ENCODE results near the gene RALGPS1.
"Not testable (repeated sequence)": the region's sequence is repeated elsewhere in the genome, so short reads cannot be mapped to it uniquely, and the experiment has no call there.

RALGPS1 gene

DNA sequence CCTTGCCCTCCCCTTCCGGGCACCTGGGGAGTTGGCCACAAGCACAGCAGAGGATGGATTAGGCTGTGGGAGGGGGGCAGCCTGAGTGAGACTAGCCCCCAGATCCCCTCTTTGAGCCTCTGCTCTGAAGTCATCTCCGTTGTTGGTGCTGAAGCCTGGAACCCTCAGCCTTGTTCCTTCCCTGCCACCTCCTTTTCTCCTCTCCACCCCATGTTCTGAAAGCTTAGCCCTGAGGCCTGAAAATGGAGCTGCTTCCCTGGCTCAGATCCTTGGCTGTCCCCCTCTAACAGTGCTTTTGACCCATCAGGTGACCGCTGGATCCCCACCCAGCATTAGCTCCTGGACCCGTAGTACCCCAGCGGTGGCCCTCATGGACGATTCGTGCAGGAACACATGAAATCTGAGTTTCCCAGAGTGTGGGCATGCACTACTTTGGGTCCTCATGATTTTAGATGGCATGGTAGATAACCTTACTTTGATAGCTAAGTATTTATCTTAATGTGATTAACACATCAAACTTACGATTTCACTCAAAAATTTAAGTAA, 229.4 kb downstream of the RALGPS1 start:
- in situ Hi-C loops (cut with MboI; ENCODE audit: low sequenced_read_pairs, unreplicated experiment), result no loop called here
- DNase-seq (ENCODE audit: low spot score), result no peak
- TF ChIP-seq, protein P1, sequence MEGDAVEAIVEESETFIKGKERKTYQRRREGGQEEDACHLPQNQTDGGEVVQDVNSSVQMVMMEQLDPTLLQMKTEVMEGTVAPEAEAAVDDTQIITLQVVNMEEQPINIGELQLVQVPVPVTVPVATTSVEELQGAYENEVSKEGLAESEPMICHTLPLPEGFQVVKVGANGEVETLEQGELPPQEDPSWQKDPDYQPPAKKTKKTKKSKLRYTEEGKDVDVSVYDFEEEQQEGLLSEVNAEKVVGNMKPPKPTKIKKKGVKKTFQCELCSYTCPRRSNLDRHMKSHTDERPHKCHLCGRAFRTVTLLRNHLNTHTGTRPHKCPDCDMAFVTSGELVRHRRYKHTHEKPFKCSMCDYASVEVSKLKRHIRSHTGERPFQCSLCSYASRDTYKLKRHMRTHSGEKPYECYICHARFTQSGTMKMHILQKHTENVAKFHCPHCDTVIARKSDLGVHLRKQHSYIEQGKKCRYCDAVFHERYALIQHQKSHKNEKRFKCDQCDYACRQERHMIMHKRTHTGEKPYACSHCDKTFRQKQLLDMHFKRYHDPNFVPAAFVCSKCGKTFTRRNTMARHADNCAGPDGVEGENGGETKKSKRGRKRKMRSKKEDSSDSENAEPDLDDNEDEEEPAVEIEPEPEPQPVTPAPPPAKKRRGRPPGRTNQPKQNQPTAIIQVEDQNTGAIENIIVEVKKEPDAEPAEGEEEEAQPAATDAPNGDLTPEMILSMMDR (IDR thresholded peaks at IDR 0.05; ENCODE audit: borderline replicate concordance, control extremely low read depth, extremely low read depth, insufficient read depth, missing control alignments), result no peak

DNA sequence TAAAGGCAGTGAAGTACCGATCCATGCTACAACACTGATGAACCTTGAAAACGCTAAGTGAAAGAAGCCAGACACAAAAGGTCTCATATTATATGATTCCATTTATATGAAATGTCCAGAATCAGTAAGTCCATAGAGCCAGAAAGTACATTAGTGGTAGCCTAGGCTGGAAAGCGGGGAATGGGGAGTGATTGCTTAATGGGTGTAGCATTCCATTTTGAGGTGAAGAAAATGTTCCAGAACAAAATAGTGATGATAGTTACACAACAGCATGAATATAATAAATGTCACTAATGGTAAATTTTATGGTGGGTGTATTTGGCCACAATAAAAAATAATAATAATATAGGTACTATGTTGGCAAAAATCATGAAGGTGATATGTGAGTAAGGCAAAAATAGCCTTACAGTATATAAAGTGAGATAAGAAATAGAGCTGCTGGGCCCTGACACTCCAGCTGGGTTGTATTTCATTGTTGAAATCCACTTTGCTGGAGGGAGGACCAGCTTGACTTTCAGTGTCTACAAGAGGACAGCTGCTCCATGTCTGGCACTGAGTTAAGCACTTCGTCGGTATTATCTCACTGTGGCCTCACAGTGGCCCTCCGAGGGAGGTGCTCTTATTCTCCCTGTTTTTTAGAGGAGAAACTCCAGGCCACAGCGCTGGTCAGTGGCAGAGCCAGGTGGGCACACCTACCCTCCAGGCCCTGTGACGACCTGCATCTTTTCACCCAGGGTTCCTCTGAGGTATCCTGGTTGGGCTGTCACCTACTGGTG, 230.3 kb downstream of the RALGPS1 start:
- no peak for DNase-seq (ENCODE audit: low spot score)
- in situ Hi-C loops (cut with MboI; ENCODE audit: low sequenced_read_pairs, unreplicated experiment), result no loop called here
- TF ChIP-seq, protein P1 (IDR thresholded peaks at IDR 0.05; ENCODE audit: borderline replicate concordance, control extremely low read depth, extremely low read depth, insufficient read depth, missing control alignments), result no peak

DNA sequence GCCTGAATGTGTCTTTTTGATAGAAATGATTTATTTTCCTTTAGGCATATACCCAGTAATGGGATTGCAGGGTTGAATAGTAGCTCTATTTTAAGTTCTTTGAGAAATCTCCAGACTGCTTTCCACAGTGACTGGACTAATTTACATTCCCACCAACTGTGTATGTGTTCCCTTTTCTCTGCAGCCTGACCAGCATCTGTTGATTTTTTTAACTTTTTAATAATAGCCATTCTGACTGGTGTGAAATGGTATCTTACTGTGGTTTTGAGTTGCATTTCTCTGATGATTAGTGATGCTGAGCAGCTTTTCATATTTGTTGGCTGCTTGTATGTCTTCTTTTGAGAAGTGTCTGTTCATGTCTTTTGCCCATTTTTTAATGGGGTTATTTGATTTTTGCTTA, 232.3 kb downstream of the RALGPS1 start:
- DNase-seq (ENCODE audit: low spot score); in situ Hi-C loops (cut with MboI; ENCODE audit: low sequenced_read_pairs, unreplicated experiment): not testable (repeated sequence)

DNA sequence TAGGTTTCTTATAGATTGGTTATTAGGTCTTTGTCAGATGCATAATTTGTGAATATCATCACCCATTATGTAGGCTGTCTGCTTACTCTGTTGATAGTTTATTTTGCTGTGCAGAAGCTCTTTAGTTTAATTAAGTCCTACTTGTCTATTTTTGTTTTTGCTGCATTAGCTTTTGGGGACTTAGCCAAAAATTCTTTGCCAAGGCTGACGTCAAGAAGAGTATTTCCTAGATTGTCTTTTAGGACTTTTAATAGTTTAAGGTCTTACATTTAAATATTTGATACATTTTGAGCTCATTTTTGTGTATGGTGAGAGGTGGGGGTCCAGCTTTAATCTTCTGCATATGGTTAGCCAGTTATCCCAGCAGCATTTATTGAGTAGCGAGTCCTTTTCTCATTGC, 232.7 kb downstream of the RALGPS1 start:
- DNase-seq (ENCODE audit: low spot score), result no peak
- in situ Hi-C loops (cut with MboI; ENCODE audit: low sequenced_read_pairs, unreplicated experiment), result no loop called here
- TF ChIP-seq, protein P1 (IDR thresholded peaks at IDR 0.05; ENCODE audit: borderline replicate concordance, control extremely low read depth, extremely low read depth, insufficient read depth, missing control alignments), result no peak

DNA sequence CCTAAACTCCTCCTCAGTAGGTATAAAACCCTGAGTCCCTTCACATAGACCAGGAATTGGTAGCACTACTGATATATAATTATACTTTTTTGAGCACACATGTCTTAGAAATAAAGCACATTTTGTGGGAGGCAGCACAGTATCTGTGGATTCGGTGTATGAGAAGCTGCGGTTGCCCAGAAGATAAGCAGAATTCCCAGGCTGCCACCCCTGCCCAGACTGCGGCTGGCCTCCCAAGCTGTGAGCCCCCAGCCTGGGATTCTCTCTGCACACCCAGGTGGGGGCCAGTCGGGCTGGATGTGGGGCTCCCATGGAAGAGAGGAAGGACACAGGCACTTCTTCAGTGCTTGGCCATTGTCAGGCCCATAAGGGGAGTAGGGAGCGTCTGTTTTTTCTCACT, 233.4 kb downstream of the RALGPS1 start:
- no peak for DNase-seq (ENCODE audit: low spot score)
- TF ChIP-seq, protein P1 (IDR thresholded peaks at IDR 0.05; ENCODE audit: borderline replicate concordance, control extremely low read depth, extremely low read depth, insufficient read depth, missing control alignments), result no peak
- in situ Hi-C loops (cut with MboI; ENCODE audit: low sequenced_read_pairs, unreplicated experiment), result no loop called here

DNA sequence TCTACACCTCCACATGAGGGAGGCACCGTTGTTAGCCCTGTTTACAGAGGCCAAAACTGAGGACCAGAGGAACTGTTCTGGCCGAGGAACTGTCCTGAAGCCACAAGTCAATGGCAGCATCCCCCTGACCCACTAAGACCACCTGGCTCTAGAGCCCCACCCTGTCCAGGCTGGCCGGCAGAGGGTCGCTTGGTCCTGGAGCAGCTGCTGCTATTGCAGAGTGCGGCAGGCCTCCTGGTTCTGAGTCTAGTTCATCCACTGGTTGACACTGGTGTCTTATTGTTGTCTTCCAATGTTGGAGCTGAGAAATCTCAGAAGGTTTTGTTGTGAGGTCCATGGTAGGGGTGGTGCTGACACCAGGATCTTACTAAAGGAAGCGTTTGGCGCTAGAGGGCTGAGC, 234.4 kb downstream of the RALGPS1 start:
- in situ Hi-C loops (cut with MboI; ENCODE audit: low sequenced_read_pairs, unreplicated experiment), result no loop called here

More for the DNA sequence above, 234.4 kb downstream of the RALGPS1 start:
- TF ChIP-seq, protein P1 (IDR thresholded peaks at IDR 0.05; ENCODE audit: borderline replicate concordance, control extremely low read depth, extremely low read depth, insufficient read depth, missing control alignments), result no peak
- DNase-seq (ENCODE audit: low spot score), result no peak
